Motor neuron (in vitro differentiated cells): ENCODE data around the gene TMEM218. TPM values are rescaled to one million over a fixed set of nuclear protein-coding genes. Genes with fewer than 3 reads are reported as not detected.

ENCODE experiments used
- ATAC-seq, 8 experiments: fragments of 200-7000 bp; cut with Tn5 transposase; replicated peaks in 6 of 8; 2 replicates each; pipeline ENCODE4 v1.8.0; 2021; ENCODE audit warnings: mild to moderate bottlenecking in 8 of 8, moderate library complexity in 8 of 8
- H3K27ac ChIP-seq, 2 donors: fragments of 250-450 bp; sonication (Bioruptor Pico); 2 replicates each; pipeline ENCODE4 v1.9.0; 2021; ENCODE audit warnings: antibody characterized with exemption in 2 of 2, mild to moderate bottlenecking in 2 of 2, moderate library complexity in 1 of 2
- H3K4me1 ChIP-seq, 2 donors: fragments of 250-450 bp; sonication (Bioruptor Pico); replicated peaks in 1 of 2; 2 replicates each; pipeline ENCODE4 v1.6.1; 2021; ENCODE audit warnings: antibody characterized with exemption in 2 of 2, mild to moderate bottlenecking in 2 of 2, moderate library complexity in 1 of 2
- H3K4me3 ChIP-seq, 5 donors: fragments of 250-450 bp; sonication (Bioruptor Pico); 2 replicates each; pipeline ENCODE4 v1.9.0; 2021; ENCODE audit warnings: antibody characterized with exemption in 5 of 5, mild to moderate bottlenecking in 5 of 5, moderate library complexity in 4 of 5
- WGBS, 10 experiments: fragments of 450-650 bp; shearing (Covaris generic); methylation state at CpG; one replicate each; pipeline ENCODE4 v1.0.0; 2022; 5-methylcytosine and 5-hydroxymethylcytosine counted together
- in situ Hi-C, 9 experiments: fragments of 400-800 bp; cut with MboI; loops; one replicate each; pipeline ENCODE4 v1.15.0; 2021; ENCODE audit warnings: low sequenced_read_pairs in 9 of 9, low pct_unique_long_range_greater_than_20kb in 2 of 9; ENCODE audit not compliant: unreplicated experiment in 9 of 9
- total RNA-seq, 8 experiments: library from RNA; unstranded; fragments of 300-600 nt; gene quantifications; 2 replicates each; pipeline versions ENCODE4 v1.2.3 to v1.2.4, GENCODE V29; 2022

TMEM218 gene
- total RNA-seq, 8 experiments from 2014 or later = 13.8 to 31.4 (median 23.2) TPM

DNA sequence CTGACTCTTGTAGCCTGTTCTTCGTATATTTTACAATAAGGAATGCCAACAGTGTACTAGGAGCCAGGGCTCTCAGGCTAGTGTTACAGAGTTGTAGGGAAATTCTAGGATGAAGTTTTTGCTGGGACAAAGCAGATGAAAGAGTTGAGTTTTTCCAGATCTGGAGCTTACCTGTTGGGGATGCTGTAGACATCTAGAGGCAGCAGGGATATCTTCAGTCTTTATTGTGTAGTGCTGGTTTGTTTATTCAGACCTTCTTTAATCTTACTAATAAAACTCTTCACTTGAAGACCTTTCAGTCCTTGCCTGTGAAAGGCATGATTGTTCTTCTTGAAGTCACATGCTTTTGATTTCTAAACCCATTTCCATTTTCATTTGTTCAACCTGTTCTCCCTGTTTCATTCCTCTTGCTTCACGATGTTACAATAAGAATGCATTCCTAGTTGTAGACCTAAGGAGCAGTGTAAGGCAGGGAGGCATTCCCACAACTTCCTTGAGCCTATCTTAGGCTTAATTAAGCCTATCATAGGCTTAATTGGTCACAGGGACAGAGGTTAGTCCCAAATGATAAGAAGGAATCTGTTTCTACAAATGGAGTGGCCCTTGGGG is 56.2 kb downstream of the TMEM218 start:
- no peak for ATAC-seq
- H3K4me3 ChIP-seq = no peak overlapping the region
- 50 to 80% (median 67%) methylated on average over 1 to 2 of the region's 2 CpGs; no CpG with 5 or more reads in 2 of the 10 experiments for WGBS, 10 experiments
- H3K4me1 ChIP-seq = no peaks in the 10 kb centered on the region
- no peak overlapping the region for H3K27ac ChIP-seq
- in situ Hi-C loops = no loop called here

DNA sequence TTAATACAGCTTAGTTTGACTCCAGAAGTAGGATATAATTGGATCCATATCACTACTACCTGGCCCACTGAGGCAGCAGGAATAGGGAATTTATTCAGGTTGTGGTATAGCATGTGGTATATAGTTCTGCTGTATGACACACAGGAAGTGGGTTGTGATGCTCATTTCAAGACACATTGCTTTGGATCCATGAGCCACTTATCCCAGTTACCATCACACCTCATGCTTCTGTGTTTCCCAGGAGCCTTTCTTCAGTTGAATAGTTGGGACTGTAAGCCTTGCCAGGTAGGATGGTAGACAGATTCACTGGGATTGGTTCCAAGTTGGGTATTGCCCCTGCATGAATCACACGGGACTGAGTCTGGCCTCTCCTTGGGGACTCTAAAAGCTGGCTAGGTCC is 58.3 kb downstream of the TMEM218 start:
- no peaks in the 10 kb centered on the region for H3K4me1 ChIP-seq
- in situ Hi-C loops = no loop called here
- WGBS, 10 experiments = 80 to 100% (median 92%) methylated on average over 1 of the region's 1 CpG; no CpG with 5 or more reads in 6 of the 10 experiments
- H3K27ac ChIP-seq = no peak overlapping the region
- H3K4me3 ChIP-seq = no peak overlapping the region
- ATAC-seq = no peak

DNA sequence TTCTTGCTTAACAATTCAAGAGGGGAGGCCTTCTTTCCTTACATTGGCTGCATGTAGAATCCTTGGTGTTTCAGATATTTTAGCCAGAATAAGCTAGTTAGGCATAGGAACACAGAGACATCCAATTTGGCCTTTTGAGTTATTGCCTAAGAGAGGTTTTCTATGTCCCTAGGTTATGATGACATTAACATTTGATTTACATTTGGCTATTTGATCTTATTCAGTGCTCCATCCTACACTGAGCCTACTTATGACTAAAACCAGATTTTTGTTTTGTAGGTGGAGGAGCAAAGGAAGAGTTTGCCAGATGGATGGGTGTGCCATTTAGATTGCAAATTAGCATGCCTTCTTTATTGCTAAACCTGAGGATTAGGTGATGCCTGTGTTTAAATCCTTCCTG is 59.4 kb downstream of the TMEM218 start:
- no peaks in the 10 kb centered on the region for H3K4me1 ChIP-seq
- no peak overlapping the region for H3K27ac ChIP-seq
- ATAC-seq = peak in 3 of 8 experiments; percentile 59 to 98 (median 84)
- in situ Hi-C loops = no loop called here
- no peak overlapping the region for H3K4me3 ChIP-seq

DNA sequence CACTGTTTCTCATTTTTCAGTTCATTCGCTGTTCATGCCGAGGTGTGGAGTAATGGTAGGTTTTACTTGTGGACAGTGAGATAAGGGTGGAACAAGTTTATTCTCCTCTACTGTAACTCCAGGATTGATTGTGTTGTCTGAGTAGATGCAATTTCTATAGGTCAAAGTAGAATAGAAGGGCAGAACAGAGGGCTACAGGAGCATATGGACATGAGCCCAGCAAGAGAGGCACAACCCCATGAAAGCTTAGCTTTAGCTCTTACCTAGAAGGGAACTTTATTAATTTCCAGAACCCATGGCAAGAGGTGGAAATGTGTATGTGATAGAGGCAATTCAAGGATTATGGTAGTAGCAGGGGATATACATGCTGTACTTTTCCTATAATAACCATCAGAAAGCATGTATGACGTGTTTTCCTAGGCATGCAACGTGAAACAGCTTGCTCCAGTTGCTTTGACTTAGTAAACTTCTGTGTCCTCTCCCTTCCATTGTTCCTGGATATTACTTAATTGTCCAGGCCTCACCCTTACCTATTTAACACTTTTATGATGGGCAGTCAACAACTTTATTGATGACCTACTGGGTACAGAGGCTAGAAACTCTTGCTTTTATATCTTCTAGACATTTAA is 62.1 kb downstream of the TMEM218 start:
- in situ Hi-C loops = no loop called here
- no peak overlapping the region for H3K27ac ChIP-seq

More for the DNA sequence above, 62.1 kb downstream of the TMEM218 start:
- no peak for ATAC-seq
- H3K4me1 ChIP-seq = no peaks in the 10 kb centered on the region
- 86 to 100% (median 95%) methylated on average over 1 to 4 of the region's 4 CpGs; no CpG with 5 or more reads in 1 of the 10 experiments for WGBS, 10 experiments
- no peak overlapping the region for H3K4me3 ChIP-seq

Other genes with a start within 250 kb of the TMEM218 start
- gene ROBO3, start 246.2 kb downstream of the TMEM218 start, total RNA-seq = 10 to 100 TPM in 5 of 8 experiments, 1 to 10 TPM in 3; 6.3 to 43.6 (median 15.9) TPM
- gene ROBO4, start 213.8 kb downstream of the TMEM218 start, total RNA-seq = 1 to 10 TPM in 2 of 8 experiments, under 1 TPM in 5, not detected in 1; 0.05 to 1.9 (median 0.73) TPM
- gene HEPN1, start 192.4 kb downstream of the TMEM218 start, total RNA-seq = 10 to 100 TPM in 1 of 8 experiments, not detected in 7; 12.8 TPM
- 10 to 100 TPM in 1 of 8 experiments, under 1 TPM in 5, not detected in 2; 0.05 to 14.0 (median 0.12) TPM for gene HEPACAM, start 175.6 kb downstream of the TMEM218 start, total RNA-seq
- 1 to 10 TPM in 7 of 8 experiments, under 1 TPM in 1; 0.87 to 4.7 (median 2.5) TPM for gene CCDC15, start 157.4 kb downstream of the TMEM218 start, total RNA-seq
- gene SLC37A2, start 48.3 kb downstream of the TMEM218 start, total RNA-seq = 1 to 10 TPM in 2 of 8 experiments, under 1 TPM in 6; 0.46 to 3.2 (median 0.75) TPM
- 10 to 100 TPM in 2 of 8 experiments, 1 to 10 TPM in 4, under 1 TPM in 2; 0.25 to 18.0 (median 9.1) TPM for gene PKNOX2, start 53.1 kb upstream of the TMEM218 start, total RNA-seq